Muscle of back (tissue), 11 donors: ENCODE measurements around the gene COL23A1. TPM values are rescaled to one million over a fixed set of nuclear protein-coding genes. Genes with fewer than 3 reads are reported as not detected.
"Not testable (repeated sequence)": the region's sequence is repeated elsewhere in the genome, so short reads cannot be mapped to it uniquely, and the experiment has no call there.

ENCODE experiments used
- DNase-seq, 3 donors: peaks; one replicate each; pipeline versions ENCODE4 v3.0.0 to v3.0.0-alpha.2; 2013
- polyA plus RNA-seq, 10 donors: library from polyadenylated mRNA; unstranded; fragments of 120-200 nt; gene quantifications; one replicate each; pipeline ENCODE4 v1.2.1, GENCODE V29; 2013; ENCODE audit not compliant: insufficient read length in 10 of 10

Gene COL23A1
- polyA plus RNA-seq, 10 donors: 0.67 to 13.2 (median 4.5) TPM

- peak; percentile 61 to 93 (median 80) for DNase-seq
Measured at GRCh38 chr5:178232124-178232919, 357.9 kb downstream of the COL23A1 start, which contains the start of gene PHYKPL. Gene PHYKPL, minus strand, starts transcription at chr5:178232802. Its CDS starts 252 bp downstream, at chr5:178232550.

GRCh38 chr5:178231539-178232123 is 358.6 kb downstream of the COL23A1 start:
- peak in 1 of 3 donors; percentile 41 for DNase-seq

- DNase-seq: no peak
Measured at GRCh38 chr5:178230879-178231538, 359.2 kb downstream of the COL23A1 start.

DNA sequence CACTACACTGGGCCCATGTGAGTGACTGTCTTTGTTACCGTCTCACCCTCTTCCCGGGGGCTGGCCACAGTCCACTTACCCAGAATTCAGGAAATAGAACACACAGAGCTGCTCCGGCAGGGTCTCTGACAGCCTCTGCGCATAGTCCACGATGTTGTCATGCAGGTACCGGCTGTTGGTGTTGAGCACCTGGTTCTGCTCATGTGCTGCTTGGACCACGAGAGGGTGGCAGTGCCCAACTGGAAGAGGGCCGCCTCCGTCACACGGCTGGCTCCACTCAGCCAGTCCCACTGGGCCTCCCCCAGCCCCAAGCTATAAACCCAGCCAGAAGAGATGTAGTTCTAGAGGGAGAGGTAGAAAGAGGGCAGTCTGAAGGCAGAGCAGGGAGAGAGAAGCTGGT is 360.3 kb downstream of the COL23A1 start:
- DNase-seq: no peak

DNA sequence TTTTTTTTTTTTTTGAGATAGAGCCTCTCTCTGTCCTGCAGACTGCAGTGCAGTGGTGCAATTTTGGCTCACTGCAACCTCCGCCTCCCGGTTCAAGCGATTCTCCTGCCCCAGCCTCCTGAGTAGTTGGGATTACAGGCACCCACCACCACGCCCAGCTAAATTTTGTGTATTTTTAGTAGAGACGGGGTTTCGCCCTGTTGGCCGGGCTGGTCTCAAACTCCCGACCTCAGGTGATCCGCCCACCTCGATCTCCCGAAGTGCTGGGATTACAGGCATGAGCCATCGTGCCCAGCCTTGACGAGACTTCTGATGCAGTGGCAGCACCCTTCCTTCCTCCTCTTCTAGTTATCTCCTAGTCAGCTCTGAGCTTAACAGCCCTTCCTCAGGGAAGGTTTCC is 361.1 kb downstream of the COL23A1 start:
- DNase-seq: not testable (repeated sequence)

GRCh38 chr5:178228609-178229008 is 361.6 kb downstream of the COL23A1 start:
- no peak for DNase-seq

DNA sequence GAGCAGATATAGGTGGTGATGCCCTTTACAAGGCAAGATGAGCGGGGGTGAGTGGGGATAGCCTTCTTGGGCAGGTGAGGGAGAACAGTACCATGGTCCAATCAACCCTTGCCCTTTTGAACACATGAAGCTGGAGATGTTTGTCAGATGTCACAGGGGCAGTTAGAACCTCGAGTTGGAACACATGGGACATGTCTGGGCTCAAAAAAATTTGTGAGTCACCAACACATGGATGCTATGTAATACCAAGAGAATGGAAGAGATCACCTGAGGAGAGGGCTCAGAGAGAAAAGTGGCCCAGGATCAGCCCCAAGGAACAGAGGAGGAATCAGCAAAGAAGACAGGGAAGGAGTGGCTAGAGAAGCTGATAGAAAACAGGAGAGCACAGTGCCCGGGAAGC is 362.3 kb downstream of the COL23A1 start:
- DNase-seq: no peak

GRCh38 chr5:178227138-178227659 is 363.0 kb downstream of the COL23A1 start:
- DNase-seq: no peak

DNA sequence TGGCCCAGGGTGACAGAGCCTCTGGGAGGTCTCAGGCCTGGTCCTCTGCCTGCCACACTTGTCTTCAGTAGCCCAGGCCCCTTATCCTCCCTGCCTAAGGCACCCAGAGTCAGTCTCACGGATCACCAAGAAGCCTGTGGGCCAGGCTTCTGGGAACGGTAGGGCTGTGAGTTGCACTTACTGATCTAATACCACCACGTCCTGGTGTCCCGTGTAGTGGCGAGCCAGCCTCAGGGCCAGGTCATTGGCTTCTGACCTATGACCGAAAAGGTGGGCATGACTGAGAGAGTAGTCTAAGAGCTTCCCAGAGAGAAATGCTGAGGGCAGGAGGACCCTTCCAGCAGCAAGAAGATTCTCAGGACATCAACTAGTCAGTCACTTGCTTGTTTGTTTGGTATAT is 365.0 kb downstream of the COL23A1 start:
- DNase-seq: no peak

- DNase-seq: no peak
Measured at GRCh38 chr5:178224403-178224802, 365.8 kb downstream of the COL23A1 start.

- no peak for DNase-seq
Measured at GRCh38 chr5:178223828-178224335, 366.3 kb downstream of the COL23A1 start.

GRCh38 chr5:178223196-178223773 is 366.9 kb downstream of the COL23A1 start:
- no peak for DNase-seq

DNA sequence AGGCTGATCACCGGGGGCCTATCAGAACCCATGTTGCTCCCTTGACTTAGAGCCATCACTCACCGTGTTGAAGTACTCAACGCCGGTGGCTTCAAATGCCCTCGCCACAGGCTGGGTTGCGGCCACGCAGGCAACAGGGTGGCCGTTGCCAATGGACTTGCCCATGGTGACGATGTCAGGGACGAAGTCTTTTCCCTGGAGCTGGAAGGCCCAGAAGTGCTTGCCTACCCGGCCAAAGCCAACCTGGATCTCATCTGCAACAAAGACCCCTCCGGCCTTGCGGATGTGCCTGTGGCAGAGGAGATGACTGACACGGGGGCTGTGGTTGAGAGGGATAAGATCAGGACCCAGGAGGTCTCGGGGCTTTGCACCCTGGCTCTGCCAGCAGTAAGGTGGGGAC is 367.9 kb downstream of the COL23A1 start:
- no peak for DNase-seq

- DNase-seq: peak in 1 of 3 donors; percentile 36
Measured at GRCh38 chr5:178221853-178222252, 368.3 kb downstream of the COL23A1 start.

DNA sequence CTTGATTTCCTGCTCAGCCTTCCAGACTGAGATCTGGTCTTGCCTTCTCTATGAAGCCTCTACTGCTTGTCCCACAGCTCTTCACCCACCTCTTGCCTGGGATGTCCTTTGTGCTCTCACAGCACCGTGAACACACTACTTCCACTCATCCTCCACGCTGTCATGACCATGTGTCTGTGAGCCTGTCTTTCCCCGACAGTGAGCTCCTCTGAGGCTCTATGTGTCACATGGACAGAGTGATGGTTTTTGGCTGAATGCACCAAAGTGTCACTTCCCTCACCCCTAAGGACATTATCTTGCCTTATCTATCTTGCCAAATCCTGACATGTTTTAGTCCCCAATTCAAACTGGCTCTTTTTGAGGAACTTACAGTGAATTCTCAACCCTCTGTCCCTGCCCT is 368.9 kb downstream of the COL23A1 start:
- DNase-seq: no peak

DNA sequence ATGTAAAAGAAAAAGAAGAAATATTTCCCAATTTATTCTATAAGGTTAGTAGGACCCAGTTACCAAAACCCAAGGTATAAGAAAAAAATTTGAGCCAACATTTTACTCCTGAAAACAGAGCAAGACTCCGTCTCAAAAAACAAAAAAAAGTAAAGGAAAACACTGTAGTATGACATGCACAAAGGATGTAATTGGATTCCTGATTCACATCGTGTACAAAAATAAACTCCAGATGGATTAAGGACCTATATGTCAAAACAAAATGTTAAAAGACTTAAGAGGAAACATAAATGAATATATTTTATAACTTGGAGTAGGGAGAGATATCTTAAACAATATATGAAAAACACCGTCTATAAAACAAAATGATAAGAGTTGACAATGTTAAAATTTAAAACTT is 371.4 kb downstream of the COL23A1 start:
- no peak for DNase-seq

- no peak for DNase-seq
Measured at GRCh38 chr5:178218237-178218776, 371.9 kb downstream of the COL23A1 start.

DNA sequence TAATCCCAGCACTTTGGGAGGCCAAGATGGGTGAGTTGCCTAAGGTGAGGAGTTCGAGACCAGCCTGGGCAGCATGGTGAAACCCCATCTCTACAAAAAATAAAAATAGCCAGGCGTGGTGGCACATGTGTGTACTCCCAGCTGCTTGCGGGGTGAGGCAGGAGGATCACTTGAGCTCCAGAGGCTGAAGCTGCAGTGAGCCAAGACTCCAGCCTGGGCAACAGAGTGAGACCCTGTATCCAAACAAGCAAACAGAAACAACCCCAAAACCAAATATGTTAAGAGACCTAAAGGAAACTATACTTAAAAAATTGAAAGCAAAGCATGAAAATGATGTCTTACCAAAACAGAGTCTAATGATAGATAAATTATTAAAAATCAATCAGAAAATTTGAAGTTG is 373.4 kb downstream of the COL23A1 start:
- DNase-seq: no peak

DNA sequence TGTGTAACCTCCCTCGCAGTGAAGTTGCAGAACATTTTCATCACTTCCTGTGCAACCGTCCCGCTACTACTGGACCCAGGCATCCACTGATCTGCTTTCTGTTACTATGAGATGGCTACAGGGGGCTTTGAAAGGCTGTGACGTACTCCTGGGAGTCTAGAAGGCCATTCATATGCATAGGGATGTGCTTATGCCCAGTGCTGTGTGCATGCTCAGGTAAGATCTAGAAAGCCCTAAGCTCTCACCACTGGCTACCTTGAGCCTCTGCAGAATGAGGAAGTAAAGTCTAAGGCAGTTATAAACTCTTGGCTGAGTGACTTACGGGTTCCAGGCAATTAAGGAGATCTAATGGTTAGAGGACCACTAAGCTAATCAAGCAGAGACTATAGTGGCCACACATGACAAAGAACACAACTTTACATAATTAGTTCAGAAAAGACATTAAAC is 374.1 kb downstream of the COL23A1 start:
- no peak for DNase-seq

DNA sequence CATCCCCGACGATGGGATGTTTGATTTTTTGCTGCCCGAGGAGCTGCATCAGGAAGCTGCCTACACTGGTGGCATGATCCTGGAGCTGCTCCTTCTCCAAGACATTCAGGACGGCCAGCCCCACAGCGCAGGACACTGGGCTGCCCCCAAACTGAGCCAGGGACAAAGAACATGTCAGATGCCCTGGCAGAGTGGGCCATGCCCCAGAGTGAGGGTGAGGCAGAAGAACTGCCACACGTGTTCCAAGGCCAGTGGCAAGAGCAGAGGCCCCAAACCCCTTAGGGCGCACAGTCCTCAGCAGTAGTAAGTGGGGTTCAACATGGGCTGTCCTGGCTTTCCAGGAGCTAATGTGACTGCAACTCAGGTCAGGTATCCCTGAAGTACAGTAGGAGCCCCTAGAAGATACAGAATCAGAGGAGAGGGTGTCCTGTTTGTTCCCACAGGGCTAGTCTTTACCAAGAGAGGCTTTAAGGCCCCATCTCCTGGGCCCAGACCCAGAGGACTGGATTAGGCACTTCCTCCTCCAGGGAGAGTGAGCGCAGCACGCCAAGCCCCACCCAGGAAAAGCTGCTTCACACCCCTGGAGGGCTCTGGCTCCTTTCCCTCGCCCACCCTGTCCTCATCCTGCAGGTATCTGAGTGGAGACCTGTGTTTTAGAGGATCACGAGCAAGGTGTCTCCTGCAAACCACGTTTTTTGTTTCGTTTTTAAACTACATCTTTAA is 374.8 kb downstream of the COL23A1 start:
- DNase-seq: no peak
